Caco-2 (cell line): ENCODE measurements around the gene RCL1. TPM values are rescaled to one million over a fixed set of nuclear protein-coding genes. Genes with fewer than 3 reads are reported as not detected.

Experiments used
- BruUV-seq: library from RNA; stranded (reverse); fragments of 400-500 nt; replicated peaks from 2 replicates; lab custom pipeline; 2021; lab: Mats Ljungman, UMichigan
- CTCF ChIA-PET: fragments of 300-600 bp; sonication (Branson Sonifier 250); formaldehyde crosslinking; loops from one replicate; lab custom pipeline; 2022; ENCODE audit warnings: antibody characterized with exemption; lab: Charles Lee
- POLR2A ChIA-PET: fragments of 300-600 bp; sonication (Branson Sonifier 250); formaldehyde crosslinking; loops from one replicate; lab custom pipeline; 2022; ENCODE audit warnings: antibody characterized with exemption; lab: Charles Lee
- DNase-seq, 2 experiments: peaks; one replicate each; pipeline versions ENCODE4 v3.0.0 to v3.0.0-alpha.2; 2020 to 2022
- H3K27me3 ChIP-seq: replicated peaks from 2 replicates; pipeline ENCODE4 v1.6.0; 2011; ENCODE audit warnings: low read length; ENCODE audit not compliant: control insufficient read depth, insufficient read depth
- H3K36me3 ChIP-seq: 2 replicates; pipeline ENCODE4 v1.5.1; 2011; ENCODE audit warnings: low read length; ENCODE audit not compliant: control insufficient read depth, insufficient read depth
- H3K4me1 ChIP-seq: fragments of 250-450 bp; sonication (Bioruptor Pico); 2 replicates; pipeline ENCODE4 v1.5.1; 2020; ENCODE audit warnings: mild to moderate bottlenecking
- H3K4me3 ChIP-seq: 2 replicates; pipeline ENCODE4 v1.5.1; 2011; ENCODE audit warnings: low read depth, mild to moderate bottlenecking, control low read depth, low read length
- H3K9me3 ChIP-seq: fragments of 250-450 bp; sonication (Bioruptor Pico); 2 replicates; pipeline ENCODE4 v1.5.1; 2020; ENCODE audit warnings: mild to moderate bottlenecking, moderate library complexity
- H3K27ac Mint-ChIP-seq: one replicate; pipeline ENCODE4 v1.8.0; 2022; ENCODE audit warnings: mixed read lengths; ENCODE audit not compliant: unreplicated experiment
- H3K27me3 Mint-ChIP-seq: one replicate; pipeline ENCODE4 v1.8.0; 2022; ENCODE audit warnings: mixed read lengths; ENCODE audit not compliant: insufficient read depth, unreplicated experiment
- H3K36me3 Mint-ChIP-seq: one replicate; pipeline ENCODE4 v1.8.0; 2022; ENCODE audit warnings: mild to moderate bottlenecking, mixed read lengths; ENCODE audit not compliant: insufficient read depth, unreplicated experiment
- H3K4me1 Mint-ChIP-seq: one replicate; pipeline ENCODE4 v1.8.0; 2022; ENCODE audit warnings: low read depth, mixed read lengths; ENCODE audit not compliant: unreplicated experiment
- H3K4me3 Mint-ChIP-seq: one replicate; pipeline ENCODE4 v1.8.0; 2022; ENCODE audit warnings: mild to moderate bottlenecking, moderate library complexity, mixed read lengths; ENCODE audit not compliant: unreplicated experiment
- H3K9me3 Mint-ChIP-seq: one replicate; pipeline ENCODE4 v1.8.0; 2022; ENCODE audit warnings: mixed read lengths; ENCODE audit not compliant: unreplicated experiment
- CTCF ChIP-seq, 2 experiments: fragments of 200-600 bp in 1 of 2; IDR thresholded peaks; 1 replicate in 1 of 2; 2 replicates in 1 of 2; pipeline versions ENCODE4 v1.5.1 to v1.8.0; 2011 to 2022; ENCODE audit warnings: antibody characterized with exemption in 1 of 2, control low read depth in 1 of 2, inconsistent platforms in 1 of 2, low read depth in 1 of 2, low read length in 1 of 2, mild to moderate bottlenecking in 1 of 2, moderate library complexity in 1 of 2; ENCODE audit not compliant: insufficient read depth in 1 of 2, severe bottlenecking in 1 of 2, unreplicated experiment in 1 of 2
- intact Hi-C: fragments of 100-400 bp; cut with micrococcal nuclease; formaldehyde crosslinking; loops from one replicate; pipeline ENCODE4 v1.10.0; 2022; ENCODE audit not compliant: unreplicated experiment
- total RNA-seq: library from RNA; stranded (reverse); gene quantifications from 2 replicates; pipeline ENCODE4 v1.2.3, GENCODE V29; 2022

The RCL1 gene
- total RNA-seq, 1 experiment from 2014 or later, result 15.7 TPM

DNA sequence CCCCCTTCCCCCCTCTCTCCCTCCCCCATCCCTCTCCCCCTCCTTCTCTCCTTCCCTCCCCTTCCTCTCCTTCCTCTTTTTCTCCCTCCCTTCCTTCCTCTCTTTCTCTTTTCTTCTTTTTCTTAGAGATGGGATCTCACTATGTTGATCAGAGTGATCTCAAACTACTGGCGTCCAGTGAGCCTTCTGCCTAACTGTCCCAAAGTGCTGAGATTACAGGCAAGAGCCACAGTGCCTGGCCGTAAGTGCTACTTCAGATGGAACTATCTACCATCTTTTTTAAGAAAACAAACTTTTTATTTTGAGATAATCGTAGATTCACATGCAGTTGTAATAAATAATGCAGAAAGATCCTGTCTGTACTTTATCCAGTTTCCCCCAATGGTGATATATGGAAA, 6.3 kb downstream of the RCL1 start:
- intact Hi-C loops, result no loop called here
- no TSS peak for BruUV-seq
- CTCF ChIA-PET, result no interaction called here

DNA sequence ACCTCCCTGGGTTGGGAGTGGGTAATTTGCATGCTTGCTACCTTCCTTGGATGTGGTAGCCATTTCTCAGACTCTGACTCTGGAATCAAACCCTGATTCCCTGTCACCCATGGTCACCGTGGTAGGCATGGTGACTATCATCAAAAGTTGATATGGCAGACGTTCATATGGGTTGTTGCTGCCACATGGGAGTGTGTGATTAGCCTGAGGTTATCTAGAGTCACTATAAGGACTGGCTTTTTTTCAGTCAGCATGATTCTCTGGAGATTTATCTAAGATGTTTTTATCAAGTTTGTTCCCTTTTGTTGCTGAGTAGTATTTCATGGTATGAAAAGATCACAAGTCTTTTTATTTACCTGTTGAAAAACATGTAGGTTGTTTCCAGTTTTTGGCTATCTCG, 7.0 kb downstream of the RCL1 start:
- TF ChIP-seq CTCF (IDR thresholded peaks at IDR 0.05; ENCODE audit: insufficient read depth in 1 of 2, low read depth in 1 of 2, low read length in 1 of 2, severe bottlenecking in 1 of 2, unreplicated experiment in 1 of 2), result no peak
- H3K4me1 Mint-ChIP-seq, result no peaks in the 10 kb centered on the region
- intact Hi-C loops, result no loop called here
- Histone ChIP-seq H3K4me1 (no peaks in the 10 kb centered on the region), H3K27me3 (no peaks in the 10 kb centered on the region), H3K4me3 (no peak overlapping the region), H3K9me3 (no peaks in the 10 kb centered on the region), H3K36me3 (no peaks in the 10 kb centered on the region)
- H3K4me3 Mint-ChIP-seq, result no peak overlapping the region
- ChIA-PET CTCF (no interaction called here), POLR2A (no interaction called here)
- no peak overlapping the region for H3K27ac Mint-ChIP-seq
- no peaks in the 10 kb centered on the region for H3K9me3 Mint-ChIP-seq
- no peaks in the 10 kb centered on the region for H3K36me3 Mint-ChIP-seq
- H3K27me3 Mint-ChIP-seq, result no peaks in the 10 kb centered on the region
- DNase-seq, result no peak
- no TSS peak for BruUV-seq

More for the DNA sequence above, 6.3 kb downstream of the RCL1 start:
- H3K4me1 ChIP-seq, result no peaks in the 10 kb centered on the region
- DNase-seq, result no peak
- Mint-ChIP-seq H3K27me3 (no peaks in the 10 kb centered on the region), H3K27ac (no peak overlapping the region), H3K36me3 (no peaks in the 10 kb centered on the region), H3K9me3 (no peaks in the 10 kb centered on the region), H3K4me1 (peaks cover 3% of the 10 kb centered on the region), H3K4me3 (no peak overlapping the region)
- H3K4me3 ChIP-seq, result no peak overlapping the region
- H3K9me3 ChIP-seq, result no peaks in the 10 kb centered on the region
- no peak for TF ChIP-seq CTCF (IDR thresholded peaks at IDR 0.05; ENCODE audit: insufficient read depth in 1 of 2, low read depth in 1 of 2, low read length in 1 of 2, severe bottlenecking in 1 of 2, unreplicated experiment in 1 of 2)
- H3K27me3 ChIP-seq, result no peaks in the 10 kb centered on the region
- POLR2A ChIA-PET, result no interaction called here
- no peaks in the 10 kb centered on the region for H3K36me3 ChIP-seq

GRCh38 chr9:4801156-4801555, 8.4 kb downstream of the RCL1 start:
- no peak overlapping the region for H3K27ac Mint-ChIP-seq
- intact Hi-C loops, result no loop called here
- H3K4me3 Mint-ChIP-seq, result no peak overlapping the region
- no peaks in the 10 kb centered on the region for H3K36me3 ChIP-seq
- no peaks in the 10 kb centered on the region for H3K36me3 Mint-ChIP-seq
- H3K4me1 ChIP-seq, result no peaks in the 10 kb centered on the region
- CTCF ChIA-PET, result no interaction called here
- H3K9me3 ChIP-seq, result no peaks in the 10 kb centered on the region
- BruUV-seq, result no TSS peak
- no peak for DNase-seq
- no peaks in the 10 kb centered on the region for H3K4me1 Mint-ChIP-seq
- H3K27me3 ChIP-seq, result no peaks in the 10 kb centered on the region
- H3K9me3 Mint-ChIP-seq, result peaks cover 8% of the 10 kb centered on the region
- H3K27me3 Mint-ChIP-seq, result no peaks in the 10 kb centered on the region
- TF ChIP-seq CTCF (IDR thresholded peaks at IDR 0.05; ENCODE audit: insufficient read depth in 1 of 2, low read depth in 1 of 2, low read length in 1 of 2, severe bottlenecking in 1 of 2, unreplicated experiment in 1 of 2), result no peak
- POLR2A ChIA-PET, result no interaction called here
- no peak overlapping the region for H3K4me3 ChIP-seq
